Pulmonary artery endothelial cell (primary cell): ENCODE measurements around the gene FGF19. TPM values are rescaled to one million over a fixed set of nuclear protein-coding genes. Genes with fewer than 3 reads are reported as not detected.

Source experiments
- DNase-seq: peaks from one replicate; pipeline ENCODE4 v3.0.0-alpha.2; 2011; ENCODE audit warnings: low read depth, low spot score
- total RNA-seq: library from RNA; depleted of rRNA; stranded (reverse); fragments of >200 nt; gene quantifications from 2 replicates; pipeline ENCODE4 v1.2.3, GENCODE V29; 2014

The FGF19 gene
- total RNA-seq, 1 donor from 2014 or later, result not detected

GRCh38 chr11:69718147-69718546 is 14.3 kb upstream of the FGF19 start:
- no peak for DNase-seq

GRCh38 chr11:69716891-69717747 is 13.3 kb upstream of the FGF19 start:
- DNase-seq, result no peak

GRCh38 chr11:69716099-69716498 is 12.3 kb upstream of the FGF19 start:
- DNase-seq, result no peak

- DNase-seq, result no peak
Measured at GRCh38 chr11:69715446-69715845, 11.6 kb upstream of the FGF19 start.

- no peak for DNase-seq
Measured at GRCh38 chr11:69711822-69712801, 8.3 kb upstream of the FGF19 start.

- no peak for DNase-seq
Measured at GRCh38 chr11:69708736-69709401, 5.0 kb upstream of the FGF19 start.

- no peak for DNase-seq
Measured at GRCh38 chr11:69707176-69707575, 3.4 kb upstream of the FGF19 start.

GRCh38 chr11:69705901-69706787 is 2.3 kb upstream of the FGF19 start:
- no peak for DNase-seq

- no peak for DNase-seq
Measured at GRCh38 chr11:69705351-69705811, 1.6 kb upstream of the FGF19 start.

GRCh38 chr11:69704508-69705253 is 859 bp upstream of the FGF19 start:
- no peak for DNase-seq

GRCh38 chr11:69703453-69703767 is 412 bp downstream of the FGF19 start:
- DNase-seq, result no peak

GRCh38 chr11:69702769-69703452 is 911 bp downstream of the FGF19 start:
- no peak for DNase-seq

GRCh38 chr11:69702239-69702691 is 1.6 kb downstream of the FGF19 start:
- no peak for DNase-seq

GRCh38 chr11:69700278-69701140 is 3.3 kb downstream of the FGF19 start:
- DNase-seq, result no peak

GRCh38 chr11:69699213-69699612 is 4.6 kb downstream of the FGF19 start:
- DNase-seq, result no peak

- DNase-seq, result no peak
Measured at GRCh38 chr11:69698362-69698761, 5.5 kb downstream of the FGF19 start.

GRCh38 chr11:69697861-69698260 is 6.0 kb downstream of the FGF19 start:
- DNase-seq, result no peak

- no peak for DNase-seq
Measured at GRCh38 chr11:69697469-69697843, 6.4 kb downstream of the FGF19 start.
